22Rv1 (cell line): ENCODE data around the gene EGFLAM.

ENCODE experiments used
- ZFX ChIP-seq: fragments of 450-650 bp; IDR thresholded peaks from 2 replicates; pipeline ENCODE4 v1.6.1; 2017; ENCODE audit warnings: antibody characterized with exemption, borderline replicate concordance
- TF ChIP-seq, protein P1 (sequence below): fragments of 450-650 bp; IDR thresholded peaks from 2 replicates; pipeline ENCODE4 v1.5.1; 2017; ENCODE audit warnings: mild to moderate bottlenecking

DNA sequence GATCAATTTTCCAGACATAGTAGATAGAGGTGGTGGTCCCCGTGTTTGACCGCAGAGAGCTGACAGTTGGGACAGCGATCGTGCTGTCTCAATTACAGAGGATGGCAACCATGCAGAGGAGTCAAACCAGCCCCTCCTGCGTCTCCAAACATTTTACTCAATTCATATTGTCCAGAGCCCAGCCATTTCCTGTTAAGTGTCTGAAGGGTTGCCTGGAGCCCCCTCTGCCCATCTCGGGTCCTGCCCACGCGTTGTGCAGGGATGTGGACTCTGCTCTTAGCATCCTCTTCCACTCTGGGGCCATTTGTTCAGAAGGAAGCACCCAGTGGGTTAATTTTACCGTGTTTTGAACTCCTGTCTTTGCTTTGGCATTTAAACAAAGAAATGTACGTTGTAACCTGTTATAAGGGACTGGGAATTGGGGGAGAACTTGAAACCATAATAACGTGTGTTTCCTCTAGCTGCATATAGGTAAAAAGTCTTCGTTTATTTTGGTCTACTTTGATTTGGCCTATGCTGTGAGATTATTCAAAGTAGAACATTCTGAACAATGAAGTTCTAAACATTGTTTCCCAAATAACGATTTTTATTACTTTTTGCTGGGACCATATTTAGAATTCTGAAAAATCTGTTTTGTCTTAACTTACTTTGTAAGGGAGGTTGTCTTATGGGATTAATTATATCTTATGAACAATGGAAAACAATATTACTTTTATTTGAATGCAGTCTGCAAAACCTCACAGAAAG is 876 bp downstream of the EGFLAM start:
- TF ChIP-seq, protein P1, sequence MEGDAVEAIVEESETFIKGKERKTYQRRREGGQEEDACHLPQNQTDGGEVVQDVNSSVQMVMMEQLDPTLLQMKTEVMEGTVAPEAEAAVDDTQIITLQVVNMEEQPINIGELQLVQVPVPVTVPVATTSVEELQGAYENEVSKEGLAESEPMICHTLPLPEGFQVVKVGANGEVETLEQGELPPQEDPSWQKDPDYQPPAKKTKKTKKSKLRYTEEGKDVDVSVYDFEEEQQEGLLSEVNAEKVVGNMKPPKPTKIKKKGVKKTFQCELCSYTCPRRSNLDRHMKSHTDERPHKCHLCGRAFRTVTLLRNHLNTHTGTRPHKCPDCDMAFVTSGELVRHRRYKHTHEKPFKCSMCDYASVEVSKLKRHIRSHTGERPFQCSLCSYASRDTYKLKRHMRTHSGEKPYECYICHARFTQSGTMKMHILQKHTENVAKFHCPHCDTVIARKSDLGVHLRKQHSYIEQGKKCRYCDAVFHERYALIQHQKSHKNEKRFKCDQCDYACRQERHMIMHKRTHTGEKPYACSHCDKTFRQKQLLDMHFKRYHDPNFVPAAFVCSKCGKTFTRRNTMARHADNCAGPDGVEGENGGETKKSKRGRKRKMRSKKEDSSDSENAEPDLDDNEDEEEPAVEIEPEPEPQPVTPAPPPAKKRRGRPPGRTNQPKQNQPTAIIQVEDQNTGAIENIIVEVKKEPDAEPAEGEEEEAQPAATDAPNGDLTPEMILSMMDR = 0 out of 2 replicates have a peak, but pooled peaks have one; percentile 9
- no peak for TF ChIP-seq ZFX
